ENCODE data around the gene LRCH1.

GRCh38 chr13:46529216-46529919 lies 23.6 kb upstream of the LRCH1 start:
- TF ChIP-seq REST (IDR thresholded peaks at IDR 0.05; ENCODE audit: insufficient replicate concordance, low read depth): no peak
- TF ChIP-seq, protein P1, sequence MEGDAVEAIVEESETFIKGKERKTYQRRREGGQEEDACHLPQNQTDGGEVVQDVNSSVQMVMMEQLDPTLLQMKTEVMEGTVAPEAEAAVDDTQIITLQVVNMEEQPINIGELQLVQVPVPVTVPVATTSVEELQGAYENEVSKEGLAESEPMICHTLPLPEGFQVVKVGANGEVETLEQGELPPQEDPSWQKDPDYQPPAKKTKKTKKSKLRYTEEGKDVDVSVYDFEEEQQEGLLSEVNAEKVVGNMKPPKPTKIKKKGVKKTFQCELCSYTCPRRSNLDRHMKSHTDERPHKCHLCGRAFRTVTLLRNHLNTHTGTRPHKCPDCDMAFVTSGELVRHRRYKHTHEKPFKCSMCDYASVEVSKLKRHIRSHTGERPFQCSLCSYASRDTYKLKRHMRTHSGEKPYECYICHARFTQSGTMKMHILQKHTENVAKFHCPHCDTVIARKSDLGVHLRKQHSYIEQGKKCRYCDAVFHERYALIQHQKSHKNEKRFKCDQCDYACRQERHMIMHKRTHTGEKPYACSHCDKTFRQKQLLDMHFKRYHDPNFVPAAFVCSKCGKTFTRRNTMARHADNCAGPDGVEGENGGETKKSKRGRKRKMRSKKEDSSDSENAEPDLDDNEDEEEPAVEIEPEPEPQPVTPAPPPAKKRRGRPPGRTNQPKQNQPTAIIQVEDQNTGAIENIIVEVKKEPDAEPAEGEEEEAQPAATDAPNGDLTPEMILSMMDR (IDR thresholded peaks at IDR 0.05; ENCODE audit: insufficient read depth, low read length): no peak
- TF ChIP-seq POLR2AphosphoS5 (IDR thresholded peaks at IDR 0.05; ENCODE audit: low read depth): no peak
- no peak for TF ChIP-seq GABPA (IDR thresholded peaks at IDR 0.05; ENCODE audit: low read depth)
- TF ChIP-seq SPI1 (IDR thresholded peaks at IDR 0.05; ENCODE audit: borderline replicate concordance, low read depth): no peak

All from HL-60 (cell line).